Ishikawa (cell line): Measurements from ENCODE around the gene C14orf93.

Experiments
- CEBPB ChIP-seq: IDR thresholded peaks from 2 replicates; pipeline ENCODE4 v1.6.1; 2012
- CREB1 ChIP-seq: IDR thresholded peaks from 2 replicates; pipeline ENCODE4 v1.6.1; 2012; ENCODE audit warnings: low read depth
- EGR1 ChIP-seq: IDR thresholded peaks from 2 replicates; pipeline ENCODE4 v1.6.1; 2012
- EP300 ChIP-seq: IDR thresholded peaks from 2 replicates; pipeline ENCODE4 v1.6.1; 2012; ENCODE audit warnings: borderline replicate concordance
- FOXM1 ChIP-seq: IDR thresholded peaks from 2 replicates; pipeline ENCODE4 v1.6.1; 2012; ENCODE audit warnings: low read depth, borderline replicate concordance
- NFIC ChIP-seq: IDR thresholded peaks from 2 replicates; pipeline ENCODE4 v1.6.1; 2012
- RAD21 ChIP-seq: IDR thresholded peaks from 2 replicates; pipeline ENCODE4 v1.6.1; 2012; ENCODE audit warnings: low read depth
- REST ChIP-seq: IDR thresholded peaks from 2 replicates; pipeline ENCODE4 v1.6.1; 2012; ENCODE audit warnings: low read depth, mild to moderate bottlenecking
- TAF1 ChIP-seq: IDR thresholded peaks from 2 replicates; pipeline ENCODE4 v1.6.1; 2012; ENCODE audit warnings: low read depth, mild to moderate bottlenecking
- TCF12 ChIP-seq: IDR thresholded peaks from 2 replicates; pipeline ENCODE4 v1.6.1; 2012; ENCODE audit warnings: low read depth
- TEAD4 ChIP-seq: IDR thresholded peaks from 2 replicates; pipeline ENCODE4 v1.6.1; 2012
- YY1 ChIP-seq: IDR thresholded peaks from 2 replicates; pipeline ENCODE4 v1.6.1; 2012; ENCODE audit warnings: low read depth
- ZBTB7A ChIP-seq: IDR thresholded peaks from 2 replicates; pipeline ENCODE4 v1.6.1; 2012; ENCODE audit warnings: low read depth
- TF ChIP-seq, protein P1 (sequence below): IDR thresholded peaks from 2 replicates; pipeline ENCODE4 v1.6.1; 2012
- TF ChIP-seq, protein P2 (sequence below): IDR thresholded peaks from 2 replicates; pipeline ENCODE4 v1.6.1; 2012

Gene C14orf93

DNA sequence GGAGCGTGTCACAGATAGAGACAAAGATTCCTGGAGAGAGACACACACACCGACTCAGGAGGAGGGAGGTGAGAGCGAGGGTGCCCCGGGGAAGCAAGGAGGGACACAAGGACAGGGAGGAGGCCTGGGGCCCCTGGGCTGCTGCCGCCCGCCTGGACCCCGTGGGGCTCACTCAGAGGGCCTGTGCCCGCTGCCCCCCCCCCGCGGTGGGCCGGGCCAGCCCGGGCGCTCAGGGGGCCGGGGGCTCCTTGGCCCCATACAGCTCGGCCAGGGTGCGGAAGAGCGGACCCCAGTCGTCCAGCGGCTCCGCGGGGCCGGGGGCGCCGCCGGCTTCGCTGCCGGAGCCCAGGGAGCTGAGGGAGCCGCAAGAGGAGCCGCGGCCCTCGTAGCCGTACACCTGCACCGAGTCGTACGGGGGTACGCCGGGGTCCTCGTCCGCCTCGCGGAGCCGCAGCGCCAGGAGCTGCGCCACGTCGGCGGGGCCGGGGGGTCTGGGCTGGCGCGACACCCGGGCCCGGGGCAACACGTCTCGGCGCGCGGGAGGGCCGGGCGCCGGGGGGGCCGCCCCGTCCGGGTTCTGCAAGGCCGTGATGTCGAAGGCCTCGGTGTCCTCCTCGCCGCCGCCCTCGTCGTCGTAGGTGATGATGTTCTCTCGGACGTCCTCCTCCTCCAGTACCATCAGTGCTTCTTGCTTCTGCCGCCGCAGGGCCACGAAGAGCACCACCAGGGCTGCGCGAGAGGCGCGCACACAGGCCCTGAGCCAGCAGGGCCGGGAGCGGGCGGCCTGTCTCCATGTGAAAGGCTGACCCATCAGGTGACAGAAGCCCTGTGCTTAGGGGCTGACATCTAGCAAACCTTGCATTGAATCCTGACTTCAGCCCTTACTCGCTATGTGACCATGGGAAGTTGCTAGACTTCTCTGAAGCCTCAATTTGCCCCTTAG is 38.1 kb upstream of the C14orf93 start:
- TF ChIP-seq REST: no peak
- no peak for TF ChIP-seq NFIC
- no peak for TF ChIP-seq CREB1
- no peak for TF ChIP-seq ZBTB7A
- TF ChIP-seq, protein P1, sequence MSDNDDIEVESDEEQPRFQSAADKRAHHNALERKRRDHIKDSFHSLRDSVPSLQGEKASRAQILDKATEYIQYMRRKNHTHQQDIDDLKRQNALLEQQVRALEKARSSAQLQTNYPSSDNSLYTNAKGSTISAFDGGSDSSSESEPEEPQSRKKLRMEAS: no peak

GRCh38 chr14:23047034-23047634 is 37.2 kb upstream of the C14orf93 start:
- TF ChIP-seq CREB1 (no peak), YY1 (no peak)
- TF ChIP-seq, protein P1: no peak

DNA sequence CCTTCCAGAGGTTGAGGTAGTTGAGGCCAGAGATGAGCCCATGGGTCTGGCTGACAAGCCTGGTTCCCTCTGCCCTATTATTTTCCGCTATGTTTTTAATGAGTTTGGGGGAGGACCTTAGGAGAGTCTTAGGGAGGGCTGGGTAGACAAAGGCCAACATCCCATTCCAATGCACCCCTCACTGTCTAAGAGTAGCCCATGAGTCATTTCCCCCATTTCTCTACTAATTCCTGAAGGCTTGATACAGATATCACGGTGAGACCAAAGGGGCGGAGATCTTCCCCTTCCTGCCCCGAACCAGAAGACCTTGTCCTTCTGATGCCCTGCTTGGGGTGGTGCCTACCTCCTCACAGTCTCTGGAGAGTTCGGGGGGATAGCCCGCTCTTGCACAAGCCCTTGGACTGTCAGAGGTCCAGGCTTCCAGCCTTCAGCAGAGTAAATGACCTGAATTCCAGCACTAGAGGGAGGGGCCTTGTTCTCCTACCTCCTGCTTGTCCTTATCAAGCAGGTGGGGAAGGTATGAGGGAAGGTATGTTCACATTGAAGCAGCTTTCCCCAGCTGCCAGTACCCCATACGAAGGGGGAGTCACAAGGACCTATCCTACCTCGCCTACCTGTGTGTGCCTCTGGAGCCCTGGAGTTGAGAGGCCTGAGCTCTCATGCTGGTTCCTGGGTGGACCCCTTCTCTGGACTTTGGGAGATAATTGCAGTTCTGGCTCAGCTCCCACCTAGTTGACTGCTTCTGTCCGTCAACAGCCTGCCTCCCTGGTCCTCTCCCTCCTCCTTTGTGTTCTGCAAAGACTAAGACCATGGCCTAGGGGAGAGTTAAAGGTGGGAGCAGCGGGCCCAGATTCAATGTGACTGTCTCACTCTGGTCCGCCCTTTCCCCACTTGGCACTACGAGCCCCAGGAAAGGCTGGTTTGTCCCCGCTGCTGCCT is 35.7 kb upstream of the C14orf93 start:
- TF ChIP-seq TCF12: no peak
- TF ChIP-seq TAF1: no peak
- no peak for TF ChIP-seq EP300
- TF ChIP-seq, protein P1: no peak
- TF ChIP-seq TEAD4: no peak
- no peak for TF ChIP-seq REST
- TF ChIP-seq RAD21: no peak
- no peak for TF ChIP-seq CREB1
- TF ChIP-seq YY1: no peak
- TF ChIP-seq NFIC: no peak

DNA sequence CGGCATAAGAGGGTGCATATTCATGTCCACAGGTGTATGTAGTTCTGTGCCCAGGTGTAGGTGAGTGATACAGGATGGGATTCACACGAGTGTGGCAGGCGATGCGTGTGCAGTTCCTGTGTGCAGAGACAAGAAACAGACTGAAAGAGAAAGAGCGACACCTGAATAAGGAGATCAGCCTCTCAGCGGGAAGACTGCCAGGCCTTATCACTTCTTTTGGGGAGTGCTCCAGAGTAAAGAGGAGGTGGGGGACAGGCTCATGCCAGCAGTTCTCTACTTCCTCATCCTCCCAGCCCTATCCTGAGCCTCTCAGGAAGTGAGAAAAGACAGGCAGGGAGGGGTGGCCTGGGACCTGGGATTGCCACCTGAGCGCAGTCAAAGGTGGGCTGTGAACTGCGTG is 34.9 kb upstream of the C14orf93 start:
- no peak for TF ChIP-seq TCF12
- TF ChIP-seq EP300: no peak

DNA sequence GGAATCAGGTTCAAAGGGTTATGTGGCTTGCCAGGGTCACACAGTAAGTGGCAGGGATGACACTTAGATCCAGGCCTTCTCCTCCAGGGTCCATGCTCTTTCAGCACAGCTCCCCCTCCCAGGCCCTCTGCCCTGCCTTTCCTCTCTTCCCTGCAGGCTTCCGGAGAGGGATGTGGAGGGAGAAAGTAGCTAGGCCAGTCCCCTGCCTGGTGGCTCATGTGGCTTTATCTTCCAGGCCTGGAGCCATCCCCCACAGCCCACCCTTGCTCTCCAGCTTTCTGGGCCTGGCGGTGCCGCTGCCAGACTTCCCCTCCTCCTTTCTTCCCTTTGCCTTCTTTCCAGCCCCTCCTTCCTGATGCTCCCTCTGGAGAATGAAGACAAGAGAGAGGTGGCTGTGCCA is 33.8 kb upstream of the C14orf93 start:
- TF ChIP-seq EP300: no peak
- no peak for TF ChIP-seq FOXM1
- TF ChIP-seq TCF12: no peak
- no peak for TF ChIP-seq TEAD4
- no peak for TF ChIP-seq TAF1
- TF ChIP-seq NFIC: no peak

GRCh38 chr14:23043145-23043544 is 33.2 kb upstream of the C14orf93 start:
- TF ChIP-seq YY1 (no peak), CEBPB (no peak), EGR1 (no peak), REST (no peak), ZBTB7A (no peak), CREB1 (no peak), EP300 (no peak), NFIC (no peak), TCF12 (no peak), TAF1 (no peak), TEAD4 (no peak), RAD21 (no peak), FOXM1 (no peak)
- TF ChIP-seq, protein P1: no peak
- TF ChIP-seq, protein P2, sequence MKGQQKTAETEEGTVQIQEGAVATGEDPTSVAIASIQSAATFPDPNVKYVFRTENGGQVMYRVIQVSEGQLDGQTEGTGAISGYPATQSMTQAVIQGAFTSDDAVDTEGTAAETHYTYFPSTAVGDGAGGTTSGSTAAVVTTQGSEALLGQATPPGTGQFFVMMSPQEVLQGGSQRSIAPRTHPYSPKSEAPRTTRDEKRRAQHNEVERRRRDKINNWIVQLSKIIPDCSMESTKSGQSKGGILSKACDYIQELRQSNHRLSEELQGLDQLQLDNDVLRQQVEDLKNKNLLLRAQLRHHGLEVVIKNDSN: no peak
